ENCODE data around the gene HPSE2.

- TF ChIP-seq, protein P1, sequence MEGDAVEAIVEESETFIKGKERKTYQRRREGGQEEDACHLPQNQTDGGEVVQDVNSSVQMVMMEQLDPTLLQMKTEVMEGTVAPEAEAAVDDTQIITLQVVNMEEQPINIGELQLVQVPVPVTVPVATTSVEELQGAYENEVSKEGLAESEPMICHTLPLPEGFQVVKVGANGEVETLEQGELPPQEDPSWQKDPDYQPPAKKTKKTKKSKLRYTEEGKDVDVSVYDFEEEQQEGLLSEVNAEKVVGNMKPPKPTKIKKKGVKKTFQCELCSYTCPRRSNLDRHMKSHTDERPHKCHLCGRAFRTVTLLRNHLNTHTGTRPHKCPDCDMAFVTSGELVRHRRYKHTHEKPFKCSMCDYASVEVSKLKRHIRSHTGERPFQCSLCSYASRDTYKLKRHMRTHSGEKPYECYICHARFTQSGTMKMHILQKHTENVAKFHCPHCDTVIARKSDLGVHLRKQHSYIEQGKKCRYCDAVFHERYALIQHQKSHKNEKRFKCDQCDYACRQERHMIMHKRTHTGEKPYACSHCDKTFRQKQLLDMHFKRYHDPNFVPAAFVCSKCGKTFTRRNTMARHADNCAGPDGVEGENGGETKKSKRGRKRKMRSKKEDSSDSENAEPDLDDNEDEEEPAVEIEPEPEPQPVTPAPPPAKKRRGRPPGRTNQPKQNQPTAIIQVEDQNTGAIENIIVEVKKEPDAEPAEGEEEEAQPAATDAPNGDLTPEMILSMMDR (IDR thresholded peaks at IDR 0.05) = peak in 2 of 4 experiments; percentile 21 to 38
- TF ChIP-seq POLR2AphosphoS5 (IDR thresholded peaks at IDR 0.05) (no peak), POLR2A (IDR thresholded peaks at IDR 0.05) (no peak)
Observed at GRCh38 chr10:98664329-98665042, 571.2 kb downstream of the HPSE2 start.

Measured in sigmoid colon (tissue), 4 donors.